ENCODE results near the gene SASH1.
"Not testable (repeated sequence)": the region's sequence is repeated elsewhere in the genome, so short reads cannot be mapped to it uniquely, and the experiment has no call there.

The SASH1 gene

DNA sequence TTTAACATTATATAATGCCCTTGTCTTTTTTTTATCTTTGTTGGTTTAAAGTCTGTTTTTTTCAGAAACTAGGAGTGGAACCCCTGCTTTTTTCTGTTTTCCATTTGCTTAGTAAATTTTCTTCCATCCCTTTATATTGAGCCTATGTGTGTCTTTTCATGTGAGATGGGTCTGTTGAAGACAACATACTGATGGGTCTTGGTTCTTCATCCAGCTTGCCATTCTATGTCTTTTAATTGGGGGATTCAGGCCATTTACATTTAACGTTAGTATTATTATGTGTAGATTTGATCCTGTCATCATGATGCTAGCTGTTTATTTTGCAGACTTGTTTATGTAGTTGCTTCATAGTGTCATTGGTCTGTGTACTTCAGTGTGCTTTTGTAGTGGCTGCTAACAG lies 243.0 kb downstream of the SASH1 start:
- not testable (repeated sequence) for DNase-seq (ENCODE audit: low read depth in 2 of 2)

DNA sequence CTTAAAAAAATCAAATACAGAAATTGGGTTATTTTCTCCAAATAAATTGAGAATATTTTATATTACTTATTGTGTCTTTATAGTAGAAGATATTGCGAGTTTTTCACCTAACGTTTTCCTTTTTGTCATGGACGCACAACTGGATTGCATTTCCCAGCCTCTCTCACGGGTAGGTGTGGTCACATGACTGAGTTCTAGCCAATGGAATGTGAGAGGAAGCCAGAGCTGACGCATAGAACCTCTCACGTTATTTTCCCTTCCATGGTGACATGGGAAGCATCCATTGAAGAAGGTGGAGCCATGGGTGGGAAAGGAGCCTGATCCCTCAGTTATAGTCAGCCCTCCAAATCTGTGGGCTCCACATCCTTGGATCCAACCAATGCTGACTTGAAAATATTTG lies 248.2 kb downstream of the SASH1 start:
- DNase-seq (ENCODE audit: low read depth in 2 of 2): no peak

DNA sequence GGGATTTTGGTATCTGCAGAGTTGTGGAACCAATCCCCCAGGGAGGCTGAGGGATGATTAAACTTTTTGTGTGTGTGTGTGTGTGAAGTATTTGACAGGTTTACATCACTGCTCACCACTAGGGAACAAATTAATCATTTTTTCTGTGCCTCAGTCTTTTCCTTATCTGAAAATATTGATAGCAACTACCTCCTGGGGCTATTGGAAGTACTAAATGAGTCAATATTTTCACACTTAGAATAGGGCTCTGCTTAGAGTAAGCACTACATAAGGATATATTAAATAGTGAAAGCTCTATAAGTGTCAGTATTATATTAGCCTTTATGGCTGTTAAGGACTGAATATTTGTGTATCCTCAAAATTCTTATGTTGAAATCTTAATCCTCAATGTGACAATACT lies 249.0 kb downstream of the SASH1 start:
- DNase-seq (ENCODE audit: low read depth in 2 of 2): no peak

GRCh38 chr6:148593130-148593812 lies 250.6 kb downstream of the SASH1 start:
- DNase-seq (ENCODE audit: low read depth in 2 of 2): no peak

- DNase-seq (ENCODE audit: low read depth in 2 of 2): no peak
Observed at GRCh38 chr6:148593813-148594170, 251.2 kb downstream of the SASH1 start.

GRCh38 chr6:148595550-148595949 lies 252.9 kb downstream of the SASH1 start:
- no peak for DNase-seq (ENCODE audit: low read depth in 2 of 2)

- DNase-seq (ENCODE audit: low read depth in 2 of 2): no peak
Observed at GRCh38 chr6:148596891-148597455, 254.3 kb downstream of the SASH1 start.

DNA sequence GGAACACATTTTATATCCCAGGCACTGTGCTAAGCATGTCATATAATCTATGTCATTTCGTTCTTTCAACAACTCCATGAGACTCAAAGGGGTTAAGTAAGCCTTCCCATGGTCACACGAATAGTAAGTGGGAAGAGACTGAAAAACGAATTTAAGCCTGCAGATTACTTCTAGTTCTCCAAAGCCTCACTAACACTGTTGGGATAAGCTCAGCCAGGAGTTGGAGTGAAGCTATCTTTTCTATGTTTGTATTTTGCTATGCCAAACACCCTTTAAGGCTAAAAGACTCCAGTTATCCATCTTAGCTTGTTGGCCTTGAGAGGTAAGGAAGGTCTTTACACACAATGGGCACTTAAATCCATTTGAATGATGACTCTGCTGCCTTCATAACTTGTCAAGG lies 256.1 kb downstream of the SASH1 start:
- DNase-seq (ENCODE audit: low read depth in 2 of 2): no peak

- no peak for DNase-seq (ENCODE audit: low read depth in 2 of 2)
Observed at GRCh38 chr6:148599967-148600426, 257.4 kb downstream of the SASH1 start.

Measured in stimulated activated CD4-positive, alpha-beta T cell treated with anti-CD3 and anti-CD28 coated beads, Interleukin-15, amount 100 ng/mL, for 48 hours (primary cell).